Amygdala (tissue), 56 donors: ENCODE measurements around the gene D2HGDH.
"Not testable (repeated sequence)": the region's sequence is repeated elsewhere in the genome, so short reads cannot be mapped to it uniquely, and the experiment has no call there.

Experiments
- DNase-seq, 56 donors: peaks; one replicate each; lab custom pipeline; 2025; lab: John Stamatoyannopoulos, UW

Gene D2HGDH

GRCh38 chr2:241777686-241778627, 43.5 kb downstream of the D2HGDH start:
- DNase-seq = no peak

DNA sequence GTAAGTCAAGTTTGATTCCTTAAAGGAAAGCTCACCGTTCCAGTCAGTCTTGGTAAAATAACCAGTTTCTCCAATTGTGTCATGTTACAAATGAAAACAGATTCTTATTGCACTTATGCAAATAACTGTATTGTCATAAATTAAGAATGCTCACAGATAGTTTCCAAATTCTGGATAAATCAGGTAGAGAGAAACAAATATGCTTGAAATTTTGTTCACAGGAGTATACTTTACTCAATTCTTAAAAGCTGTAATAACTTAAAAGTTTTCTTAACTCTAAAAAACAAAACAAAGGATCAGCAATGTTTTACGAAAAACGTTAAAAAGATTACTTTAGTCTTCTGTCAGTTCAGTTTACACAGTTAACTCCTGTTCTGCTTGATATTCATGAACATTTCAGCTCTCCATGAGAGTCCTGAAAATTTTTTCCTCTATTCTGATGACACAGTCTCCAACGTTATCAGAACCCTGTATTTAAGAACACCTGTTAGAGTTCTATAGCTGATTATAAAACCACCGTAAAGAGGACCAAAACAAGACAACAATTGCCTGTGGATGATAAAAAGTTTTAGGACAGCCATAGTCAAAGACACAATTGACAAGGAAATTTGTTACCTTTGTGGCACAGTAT, 46.6 kb downstream of the D2HGDH start:
- DNase-seq = no peak

DNA sequence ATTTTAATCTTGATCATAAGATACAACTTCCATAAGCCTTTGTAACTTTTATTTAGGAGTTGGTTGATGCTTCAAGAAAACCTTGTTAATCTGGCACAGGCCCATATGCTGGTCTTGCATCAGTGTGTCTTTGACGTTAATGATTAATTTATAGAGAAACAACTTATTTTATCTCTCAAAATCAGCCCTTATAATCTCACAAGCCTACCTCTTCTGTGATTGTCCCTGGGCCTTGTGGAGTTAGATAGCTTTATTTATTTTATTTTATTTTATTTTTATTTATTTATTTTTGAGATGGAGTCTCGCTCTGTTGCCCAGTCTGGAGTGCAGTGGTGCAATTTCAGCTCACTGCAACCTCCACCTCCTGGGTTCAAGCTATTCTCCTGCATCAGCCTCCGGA, 47.6 kb downstream of the D2HGDH start:
- not testable (repeated sequence) for DNase-seq

DNA sequence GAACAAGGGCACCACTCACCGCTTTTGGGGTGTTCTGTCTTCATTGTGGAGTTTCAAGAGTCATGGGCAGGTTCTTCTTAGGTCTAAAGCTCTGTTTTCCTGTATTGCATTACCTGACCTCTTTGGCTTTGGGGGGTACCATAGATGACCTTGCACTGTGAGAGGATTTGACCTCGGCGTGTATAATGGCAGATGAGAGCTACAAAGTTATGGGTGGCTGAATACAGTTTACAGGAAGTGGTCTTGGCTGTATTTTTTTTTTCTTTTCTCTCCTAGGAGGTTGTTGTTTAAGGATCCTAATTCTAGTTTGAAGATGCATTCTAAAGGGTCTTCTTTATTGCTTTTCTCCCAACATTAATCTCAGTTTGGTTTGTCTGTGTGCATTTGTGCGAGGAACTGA, 53.7 kb downstream of the D2HGDH start:
- DNase-seq = no peak

DNA sequence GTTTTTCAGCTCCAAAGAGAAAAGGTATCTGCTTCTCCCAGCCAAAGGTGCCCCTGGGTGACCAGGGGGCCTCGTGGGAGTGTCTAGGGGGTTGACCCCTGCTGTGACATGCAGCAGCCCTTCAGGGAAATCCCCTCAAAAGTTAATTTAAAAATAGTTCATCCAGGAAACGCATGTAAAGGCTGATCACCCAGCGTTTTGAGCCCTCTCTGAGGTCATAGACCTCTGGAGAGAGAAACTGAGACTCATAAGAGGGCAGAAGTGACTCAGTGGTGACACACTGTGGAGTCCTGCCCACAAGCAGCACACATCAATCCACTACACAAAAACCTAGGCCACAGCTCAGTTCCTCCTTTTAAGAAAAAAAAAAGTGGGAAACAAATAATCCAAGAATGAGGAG, 54.1 kb downstream of the D2HGDH start:
- no peak for DNase-seq

DNA sequence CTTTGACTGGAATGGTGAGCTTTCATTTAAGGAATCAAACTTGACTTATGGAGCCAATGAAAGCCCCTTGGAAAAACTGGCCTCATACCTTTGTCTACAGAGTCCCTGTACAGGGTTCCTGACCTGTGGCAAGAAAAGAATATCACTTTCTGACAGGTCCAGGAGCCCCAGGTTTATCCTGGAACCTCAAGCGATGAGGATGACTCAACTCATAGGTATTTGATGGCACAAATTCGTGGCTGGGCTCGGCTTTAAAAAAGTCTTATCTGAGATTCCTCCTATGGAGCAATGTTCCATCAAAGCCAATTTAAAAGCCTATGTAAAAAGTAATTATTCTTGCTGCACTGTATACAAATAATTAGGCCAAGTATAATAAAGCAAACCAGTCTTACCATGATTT, 57.0 kb downstream of the D2HGDH start:
- not testable (repeated sequence) for DNase-seq

GRCh38 chr2:241793385-241793784, 59.0 kb downstream of the D2HGDH start:
- DNase-seq = no peak

- no peak for DNase-seq
These were observed 59.9 kb downstream of the D2HGDH start for GRCh38 chr2:241794250-241794823.

DNA sequence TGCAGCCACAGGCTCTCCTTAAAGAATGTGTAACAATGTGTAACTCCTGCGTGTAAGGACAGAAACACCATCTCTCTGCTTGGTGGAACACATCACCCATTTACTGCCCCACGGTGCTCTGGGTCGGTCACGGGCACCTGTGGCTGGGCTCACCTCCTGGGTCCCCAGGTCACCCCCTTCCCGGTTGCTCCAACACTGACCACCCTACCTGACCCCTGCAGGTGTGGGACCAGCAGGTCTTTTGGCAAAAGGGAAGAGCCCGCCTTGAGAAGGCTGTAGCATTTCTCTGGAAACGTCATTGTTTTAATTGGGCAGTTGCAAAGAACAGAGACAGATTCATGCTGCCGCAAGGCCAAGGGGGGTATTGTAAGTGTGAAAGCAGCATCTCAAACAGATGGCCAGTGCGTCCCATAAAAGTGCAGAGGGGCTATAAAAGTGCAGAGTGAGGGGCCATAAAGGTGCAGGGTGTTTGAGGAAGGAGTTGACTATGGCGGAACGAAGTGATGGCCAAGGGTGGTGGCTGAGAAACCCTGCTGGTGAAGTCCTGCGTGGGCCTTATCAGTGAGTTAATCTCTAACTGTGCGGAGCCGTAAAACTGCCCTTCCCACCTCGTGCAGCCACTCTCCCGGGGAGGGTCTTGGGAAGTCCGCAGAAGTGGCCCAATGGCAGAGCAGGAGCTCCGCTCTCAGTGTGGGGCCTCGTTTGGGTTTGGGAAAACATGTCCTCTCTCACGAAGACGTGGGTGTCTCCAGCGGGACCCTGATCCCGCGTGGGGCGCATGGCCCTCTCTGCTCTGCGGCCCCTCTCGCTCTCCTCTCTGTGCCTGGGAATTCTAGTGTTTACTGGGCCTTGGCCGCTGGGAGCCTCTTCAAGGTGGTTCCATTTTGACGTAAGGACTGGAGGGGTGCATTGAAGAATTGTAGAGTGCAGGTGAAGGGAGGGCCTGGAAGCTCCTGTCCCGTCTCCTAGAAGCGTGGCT, 60.9 kb downstream of the D2HGDH start:
- DNase-seq = no peak

- no peak for DNase-seq
These were observed 61.8 kb downstream of the D2HGDH start for GRCh38 chr2:241796209-241796608.

DNA sequence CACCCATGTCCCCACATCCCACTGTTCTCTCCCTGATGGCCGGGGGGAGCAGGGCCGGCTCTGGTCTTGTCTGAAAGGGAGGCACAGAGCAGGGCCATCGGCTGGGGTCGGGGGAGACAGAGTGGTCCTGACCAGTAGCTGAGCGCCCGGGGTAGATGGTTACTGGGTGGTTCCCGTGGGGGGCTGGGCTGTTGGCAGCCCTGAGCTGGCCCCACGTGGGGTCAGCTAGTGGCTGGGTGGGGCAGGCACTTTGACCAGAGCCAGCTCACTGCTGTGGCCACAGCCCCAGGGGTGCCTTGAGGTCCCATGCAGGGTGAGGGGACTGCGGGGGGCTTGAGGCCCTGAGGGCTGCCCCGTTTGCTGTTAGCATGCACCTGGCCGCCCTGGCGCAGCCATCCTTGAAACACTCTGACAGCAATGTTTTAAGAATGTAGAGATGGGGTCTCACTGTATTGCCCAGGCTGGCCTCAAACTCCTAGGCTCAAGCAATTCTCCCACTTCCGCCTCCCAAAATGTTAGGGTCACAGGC, 62.2 kb downstream of the D2HGDH start:
- DNase-seq = no peak

DNA sequence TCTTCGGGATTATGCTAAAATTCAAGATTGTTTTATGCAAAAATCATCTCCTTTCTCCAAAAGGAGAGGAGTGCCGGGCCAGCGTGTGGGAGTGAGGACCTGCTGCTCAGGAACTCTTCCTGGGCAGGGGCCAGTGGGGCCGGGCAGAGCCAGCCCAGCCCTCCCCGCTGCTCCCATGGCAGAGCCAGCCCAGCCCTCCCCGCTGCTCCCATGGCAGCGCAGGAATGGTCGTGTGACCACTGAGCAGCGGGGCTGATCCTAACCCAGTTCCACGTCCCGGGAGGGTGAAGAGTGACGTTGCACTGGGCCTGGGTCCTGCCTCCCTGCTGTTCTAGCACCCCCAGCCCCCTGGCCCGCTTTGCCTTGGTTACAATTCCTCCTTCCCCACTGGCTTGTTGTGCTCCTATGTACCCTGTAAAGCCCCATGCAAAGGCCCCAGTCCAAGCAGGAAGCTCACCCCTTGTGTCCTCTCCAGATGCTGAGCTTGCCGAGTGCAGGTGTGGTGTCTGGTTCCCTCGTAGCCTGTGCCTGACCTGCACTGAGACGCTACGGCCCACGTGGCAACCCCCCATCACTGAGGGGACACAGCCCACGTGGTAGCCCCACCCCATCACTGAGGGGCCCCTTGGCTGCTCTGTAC, 63.1 kb downstream of the D2HGDH start:
- DNase-seq = no peak

- DNase-seq = no peak
These were observed 63.7 kb downstream of the D2HGDH start for GRCh38 chr2:241798081-241798630.

DNA sequence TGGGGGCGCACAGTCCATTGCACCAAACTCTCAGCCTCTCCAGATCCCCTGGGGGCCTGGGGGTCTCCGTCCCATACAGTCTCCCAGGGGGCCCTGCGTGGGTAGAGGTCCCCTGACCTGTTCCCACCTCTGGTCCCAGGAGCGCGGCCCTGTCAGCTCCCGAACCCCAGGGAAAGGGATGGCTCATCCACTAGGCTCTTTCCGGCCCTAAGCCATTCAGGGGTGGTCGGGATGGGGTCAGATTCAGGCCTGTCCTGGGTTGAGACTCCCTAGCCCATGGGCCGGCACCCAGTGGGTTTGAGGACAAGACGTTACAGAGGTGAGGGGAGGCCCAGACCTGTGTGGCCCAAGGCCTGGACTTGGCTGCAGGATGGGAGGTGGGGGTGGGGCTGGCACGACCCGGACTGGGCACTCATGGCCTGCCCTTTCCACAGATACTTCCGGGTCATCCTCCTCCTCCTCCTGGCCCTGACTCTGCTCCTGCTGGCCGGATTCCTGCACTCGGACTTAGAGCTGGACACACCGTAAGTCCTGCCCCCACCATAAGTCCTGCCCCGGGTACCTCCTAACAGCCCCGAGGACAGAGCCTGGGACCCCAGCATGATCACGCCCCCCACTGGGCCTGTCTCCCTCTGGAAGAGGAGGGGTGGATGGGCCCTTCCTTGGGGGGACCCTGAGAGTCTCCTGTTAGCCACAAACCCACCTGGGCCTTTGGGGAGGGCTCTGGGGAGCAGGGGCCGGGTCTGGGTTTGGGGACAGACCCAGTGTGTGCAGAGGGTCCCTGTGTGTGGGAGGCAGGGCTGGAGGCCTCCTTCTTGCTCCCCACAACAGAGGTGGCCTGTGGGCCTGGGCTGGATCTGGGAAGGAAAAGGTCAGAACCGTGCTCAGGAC, 64.4 kb downstream of the D2HGDH start:
- no peak for DNase-seq

DNA sequence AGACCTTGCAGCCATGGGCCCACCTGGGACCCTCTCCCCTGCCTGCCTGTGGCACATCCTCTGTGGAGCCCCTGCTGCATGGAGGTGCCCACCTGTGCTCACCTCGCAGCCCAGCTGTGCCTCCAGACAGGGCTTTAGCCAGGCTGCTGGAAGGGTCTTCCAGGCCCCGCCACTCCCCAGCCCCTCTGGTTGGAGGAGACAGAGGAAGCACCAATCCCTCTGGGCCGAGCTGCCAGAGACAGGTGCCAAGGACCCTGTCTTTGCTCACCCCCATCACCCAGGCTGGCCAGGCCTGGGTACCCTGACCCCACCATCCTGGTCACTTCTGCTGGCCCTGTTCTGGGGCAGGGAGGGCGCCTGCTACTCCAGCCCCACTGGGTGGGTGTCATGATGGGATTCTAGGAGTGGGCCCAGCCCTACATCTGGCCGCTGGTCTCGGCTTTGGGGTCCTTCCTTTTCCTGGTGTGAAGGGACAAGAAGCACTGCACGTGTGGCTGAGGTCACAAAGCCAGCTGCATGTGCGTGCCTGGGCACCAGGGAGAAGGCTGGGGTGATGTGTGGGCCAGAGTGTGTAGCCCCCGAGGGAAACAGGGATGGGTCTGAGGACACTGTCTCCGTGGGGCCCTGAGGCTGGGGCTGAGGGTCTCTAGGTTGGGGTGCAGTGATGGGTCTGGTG, 65.2 kb downstream of the D2HGDH start:
- DNase-seq = no peak

DNA sequence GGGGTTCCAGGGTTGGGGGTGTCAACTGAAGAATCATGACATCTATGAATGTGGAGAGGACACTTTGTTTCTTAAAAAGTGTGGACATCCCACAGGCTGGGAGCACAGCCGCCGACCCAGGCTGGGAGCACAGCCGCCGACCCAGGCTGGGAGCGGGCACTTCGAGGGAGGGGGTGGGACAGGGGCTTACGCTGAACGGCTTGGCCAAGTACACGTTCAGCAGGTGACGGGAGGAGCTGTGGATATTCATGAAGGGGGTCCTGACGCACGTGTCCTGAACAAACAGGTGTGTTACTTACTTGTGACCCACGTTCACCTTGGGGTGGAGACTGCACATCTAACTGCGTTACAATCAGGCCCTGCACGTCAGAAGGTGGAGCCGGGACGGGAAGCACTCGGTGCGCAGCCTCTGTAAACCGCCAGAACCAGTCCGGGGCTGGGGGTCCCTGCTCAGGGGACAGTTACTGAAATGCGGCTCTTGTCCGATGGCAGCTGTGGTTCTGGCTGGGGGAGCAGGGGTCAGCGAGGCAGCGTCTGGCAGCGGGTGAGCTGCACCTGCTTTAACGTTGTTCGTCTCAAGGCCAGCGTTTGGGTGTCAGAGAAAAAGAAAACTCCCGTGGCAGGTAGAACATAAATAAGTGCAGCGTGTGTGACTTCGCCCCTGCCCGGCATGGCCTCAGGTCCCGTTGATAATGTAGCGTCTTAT, 65.9 kb downstream of the D2HGDH start:
- not testable (repeated sequence) for DNase-seq
